Superior temporal gyrus (tissue), 1 donor: Measurements from ENCODE around the gene ZNF665.
"Not testable (repeated sequence)": the region's sequence is repeated elsewhere in the genome, so short reads cannot be mapped to it uniquely, and the experiment has no call there.

ENCODE experiments used
- DNase-seq: peaks from one replicate; pipeline ENCODE4 v3.0.0-alpha.2; 2016; ENCODE audit errors: extremely low spot score

The ZNF665 gene

GRCh38 chr19:53157626-53158025, 35.5 kb downstream of the ZNF665 start:
- peak; percentile 12 for DNase-seq

GRCh38 chr19:53156850-53157249, 36.3 kb downstream of the ZNF665 start:
- DNase-seq, result no peak

- no peak for DNase-seq
These were observed 45.5 kb downstream of the ZNF665 start for GRCh38 chr19:53147645-53148044.

- no peak for DNase-seq
These were observed 52.8 kb downstream of the ZNF665 start for GRCh38 chr19:53140351-53140750.

GRCh38 chr19:53136432-53136831, 56.7 kb downstream of the ZNF665 start:
- no peak for DNase-seq

- DNase-seq, result peak; percentile 94
These were observed 60.8 kb downstream of the ZNF665 start, which contains the start of gene ZNF415 for GRCh38 chr19:53132141-53132991. Gene ZNF415, minus strand, starts transcription at chr19:53132910. Its CDS starts 10,234 bp downstream, at chr19:53122676.

- peak; percentile 34 for DNase-seq
These were observed 61.4 kb downstream of the ZNF665 start for GRCh38 chr19:53131727-53132126.

- no peak for DNase-seq
These were observed 62.0 kb downstream of the ZNF665 start for GRCh38 chr19:53131085-53131590.

GRCh38 chr19:53130506-53130905, 62.7 kb downstream of the ZNF665 start:
- peak; percentile 53 for DNase-seq

GRCh38 chr19:53126733-53127526, 66.2 kb downstream of the ZNF665 start:
- DNase-seq, result not testable (repeated sequence)

- no peak for DNase-seq
These were observed 69.8 kb downstream of the ZNF665 start for GRCh38 chr19:53123400-53123799.
